Endothelial cell of umbilical vein (primary cell): ENCODE measurements around the gene GSTK1.

ENCODE experiments used
- CTCF ChIP-seq, 2 donors: IDR thresholded peaks; 1 replicate in 1 of 2; 2 replicates in 1 of 2; pipeline ENCODE4 v1.5.1; 2011; ENCODE audit warnings: low read length in 2 of 2, mild to moderate bottlenecking in 2 of 2, moderate library complexity in 2 of 2, control low read depth in 1 of 2, inconsistent platforms in 1 of 2, low read depth in 1 of 2; ENCODE audit not compliant: insufficient read depth in 1 of 2; ENCODE audit errors: extremely low read depth in 1 of 2
- EZH2 ChIP-seq: IDR thresholded peaks from 2 replicates; pipeline ENCODE4 v1.6.1; 2012; ENCODE audit warnings: borderline replicate concordance, low read depth, mild to moderate bottlenecking, moderate library complexity, low read length, inconsistent platforms; ENCODE audit not compliant: severe bottlenecking
- FOS ChIP-seq: IDR thresholded peaks from 2 replicates; pipeline ENCODE4 v1.6.1; 2011; ENCODE audit warnings: mild to moderate bottlenecking, low read length, moderate library complexity, borderline replicate concordance; ENCODE audit not compliant: insufficient read depth
- MAX ChIP-seq: IDR thresholded peaks from 2 replicates; pipeline ENCODE4 v1.6.1; 2011; ENCODE audit not compliant: insufficient read depth, insufficient read length
- MYC ChIP-seq: IDR thresholded peaks from one replicate; pipeline ENCODE4 v1.6.1; 2011; ENCODE audit warnings: mild to moderate bottlenecking, low read depth, low read length
- POLR2A ChIP-seq: IDR thresholded peaks from 2 replicates; pipeline ENCODE4 v1.6.1; 2012; ENCODE audit warnings: low read depth, mild to moderate bottlenecking, control low read depth, low read length
- POLR2AphosphoS5 ChIP-seq: IDR thresholded peaks from 2 replicates; pipeline ENCODE4 v1.6.1; 2012; ENCODE audit warnings: low read depth, mild to moderate bottlenecking, control low read depth, low read length, moderate library complexity; ENCODE audit not compliant: insufficient read depth

GRCh38 chr7:143217806-143218205, 45.4 kb upstream of the GSTK1 start:
- no peak for TF ChIP-seq POLR2AphosphoS5
- TF ChIP-seq CTCF (IDR thresholded peaks at IDR 0.05; ENCODE audit: extremely low read depth in 1 of 2, insufficient read depth in 1 of 2, low read depth in 1 of 2, low read length in 2 of 2): no peak
- TF ChIP-seq POLR2A: no peak
- no peak for TF ChIP-seq FOS
- TF ChIP-seq MYC: no peak
- TF ChIP-seq EZH2: no peak
- TF ChIP-seq MAX: no peak
